ENCODE data around the gene HS6ST2.

- TF ChIP-seq CTCF (IDR thresholded peaks at IDR 0.05; ENCODE audit: low read length) (no peak), EZH2 (IDR thresholded peaks at IDR 0.05; ENCODE audit: borderline replicate concordance, low read length) (no peak)
Observed at GRCh38 chrX:132790329-132790728, 168.1 kb downstream of the HS6ST2 start.
